ENCODE measurements around the gene MAST4. TPM values are rescaled to one million over a fixed set of nuclear protein-coding genes. Genes with fewer than 3 reads are reported as not detected.

Gene MAST4
- total and polyA plus RNA-seq, 2 donors (not counting 1 experiment from before 2014, with no cell fraction given): 2.5 to 57.1 TPM

GRCh38 chr5:66652818-66653217 lies 56.6 kb downstream of the MAST4 start:
- Mint-ChIP-seq H3K27me3 (no peaks in the 10 kb centered on the region), H3K4me1 (peaks cover under 1% of the 10 kb centered on the region), H3K9me3 (ENCODE audit: insufficient read depth) (peaks cover 6% of the 10 kb centered on the region), H3K4me3 (no peak overlapping the region), H3K27ac (no peak overlapping the region)
- Histone ChIP-seq H3K36me3 (replicated peaks in 1 of 2; ENCODE audit: control extremely low read depth in 1 of 2, control insufficient read depth in 1 of 2, extremely low read depth in 1 of 2, insufficient read depth in 2 of 2, low read length in 1 of 2) (no peaks in the 10 kb centered on the region), H3K27ac (ENCODE audit: low read length in 2 of 2) (no peak overlapping the region), H3K9ac (ENCODE audit: low read length) (no peak overlapping the region), H3K4me2 (replicated peaks; ENCODE audit: low read depth, low read length, poor library complexity, severe bottlenecking) (no peak overlapping the region), H3K9me3 (ENCODE audit: control extremely low read depth in 1 of 3, control insufficient read depth in 2 of 3, insufficient read depth in 1 of 3, low read length in 2 of 3) (peaks cover 0 to 4% (median 3%) of the 10 kb centered on the region in 3 donors), H4K20me1 (ENCODE audit: control insufficient read depth, insufficient read depth, low read length, poor library complexity, severe bottlenecking) (no peaks in the 10 kb centered on the region), H2AFZ (ENCODE audit: insufficient read depth, low read depth, low read length, poor library complexity, severe bottlenecking) (no peak overlapping the region), H3K27me3 (replicated peaks in 1 of 4; ENCODE audit: control extremely low read depth in 1 of 4, control insufficient read depth in 3 of 4, insufficient read depth in 4 of 4, low read length in 3 of 4) (no peaks in the 10 kb centered on the region), H3K79me2 (ENCODE audit: control insufficient read depth, insufficient read depth, low read length) (no peaks in the 10 kb centered on the region), H3K4me3 (ENCODE audit: control extremely low read depth in 1 of 5, extremely low read depth in 1 of 5, insufficient read depth in 1 of 5, low read depth in 2 of 5, low read length in 4 of 5) (no peak overlapping the region), H3K4me1 (ENCODE audit: control insufficient read depth in 2 of 2, insufficient read depth in 2 of 2, low read length in 2 of 2) (no peaks in the 10 kb centered on the region)
- TF ChIP-seq EZH2 (IDR thresholded peaks at IDR 0.05; ENCODE audit: borderline replicate concordance, insufficient read depth, low read depth, low read length, poor library complexity, severe bottlenecking) (no peak), CTCF (IDR thresholded peaks at IDR 0.05) (no peak)
- intact Hi-C loops (cut with micrococcal nuclease): no loop called here
- ATAC-seq (ENCODE audit: low read depth): no peak
- DNase-seq: no peak
- no CpG with 5 or more reads among the region's 3 CpGs for WGBS (ENCODE audit: insufficient coverage)
- ChIA-PET CTCF (interaction anchor here (1.3 kb wide), 1 partner anchor 347 kb away, joined by 4 read pairs; no protein-coding TSS in a partner anchor), POLR2A (no interaction called here)

GRCh38 chr5:66653325-66653724 lies 57.1 kb downstream of the MAST4 start:
- H3K4me1 Mint-ChIP-seq: no peaks in the 10 kb centered on the region
- Histone ChIP-seq H3K9me3 (ENCODE audit: control extremely low read depth in 1 of 3, control insufficient read depth in 2 of 3, insufficient read depth in 1 of 3, low read length in 2 of 3) (peaks cover 0 to 4% (median 3%) of the 10 kb centered on the region in 3 donors), H3K36me3 (replicated peaks in 1 of 2; ENCODE audit: control extremely low read depth in 1 of 2, control insufficient read depth in 1 of 2, extremely low read depth in 1 of 2, insufficient read depth in 2 of 2, low read length in 1 of 2) (no peaks in the 10 kb centered on the region), H3K79me2 (ENCODE audit: control insufficient read depth, insufficient read depth, low read length) (no peaks in the 10 kb centered on the region), H3K27me3 (replicated peaks in 1 of 4; ENCODE audit: control extremely low read depth in 1 of 4, control insufficient read depth in 3 of 4, insufficient read depth in 4 of 4, low read length in 3 of 4) (no peaks in the 10 kb centered on the region), H3K4me2 (replicated peaks; ENCODE audit: low read depth, low read length, poor library complexity, severe bottlenecking) (no peak overlapping the region), H3K9ac (ENCODE audit: low read length) (no peak overlapping the region), H4K20me1 (ENCODE audit: control insufficient read depth, insufficient read depth, low read length, poor library complexity, severe bottlenecking) (no peaks in the 10 kb centered on the region), H3K4me1 (ENCODE audit: control insufficient read depth in 2 of 2, insufficient read depth in 2 of 2, low read length in 2 of 2) (no peaks in the 10 kb centered on the region), H2AFZ (ENCODE audit: insufficient read depth, low read depth, low read length, poor library complexity, severe bottlenecking) (no peak overlapping the region), H3K27ac (ENCODE audit: low read length in 2 of 2) (no peak overlapping the region), H3K4me3 (ENCODE audit: control extremely low read depth in 1 of 5, extremely low read depth in 1 of 5, insufficient read depth in 1 of 5, low read depth in 2 of 5, low read length in 4 of 5) (no peak overlapping the region)
- no peak for TF ChIP-seq EZH2 (IDR thresholded peaks at IDR 0.05; ENCODE audit: borderline replicate concordance, insufficient read depth, low read depth, low read length, poor library complexity, severe bottlenecking)
- no peak overlapping the region for H3K27ac Mint-ChIP-seq
- no peak overlapping the region for H3K4me3 Mint-ChIP-seq
- 100% methylated on average over 1 of the region's 1 CpG for WGBS (ENCODE audit: insufficient coverage)
- ChIA-PET POLR2A (no interaction called here), CTCF (no interaction called here)
- intact Hi-C loops (cut with micrococcal nuclease): no loop called here
- no peak for ATAC-seq (ENCODE audit: low read depth)
- peaks cover 6% of the 10 kb centered on the region for H3K9me3 Mint-ChIP-seq (ENCODE audit: insufficient read depth)
- no peak for DNase-seq
- no peaks in the 10 kb centered on the region for H3K27me3 Mint-ChIP-seq

All from B cell (primary cell).